ENCODE data around the gene C6orf47. TPM values are rescaled to one million over a fixed set of nuclear protein-coding genes. Genes with fewer than 3 reads are reported as not detected.

C6orf47 gene
- total and polyA plus RNA-seq, 10 of the 15 experiments (the other 5 are each of a cell fraction or from before 2014, with no cell fraction given) = 0.16 to 20.4 (median 17.3) TPM; not detected in 1

- WGBS (ENCODE audit: insufficient coverage, insufficient replicate concordance, low lambda C conversion rate, missing lambda C conversion rate) = 45% methylated on average over 3 of the region's 3 CpGs
- H3K27me3 ChIP-seq (replicated peaks in 1 of 2; ENCODE audit: control insufficient read depth in 2 of 2, insufficient read depth in 2 of 2, low read length in 1 of 2) = no peaks in the 10 kb centered on the region; a peak in 1 of 4 replicates
- FAIRE-seq = no peak
- ATAC-seq = no peak
- peaks cover 5% of the 10 kb centered on the region; the same call in 1 of the 2 replicates for H3K4me1 ChIP-seq (ENCODE audit: control insufficient read depth, insufficient read depth, low read length)
- H2AFZ ChIP-seq (ENCODE audit: control insufficient read depth, low read depth, low read length) = no peak within 1 kb of the TSS
- POLR2A ChIA-PET = interaction anchor here (0.5 to 1.2 kb wide), 2 partner anchors 25 to 87 kb away, joined by 3 read pairs; no protein-coding TSS in a partner anchor
- DNase-seq (ENCODE audit: low read depth, low spot score) = no peak
- RAD21 ChIA-PET (ENCODE audit: unreplicated experiment) = interaction anchor here (0.6 kb wide), 1 partner anchor 223 kb away, joined by 3 read pairs; no protein-coding TSS in a partner anchor
- CTCF ChIA-PET = interaction anchor here (0.9 to 1.1 kb wide), 2 partner anchors 13 to 63 kb away, joined by 3 to 5 read pairs; no protein-coding TSS in a partner anchor
- peaks cover 11% of the 10 kb centered on the region for H3K79me2 ChIP-seq (ENCODE audit: control insufficient read depth, insufficient read depth, low read length)
- no TSS peak for BruUV-seq (replicated peaks)
- SMC1A ChIA-PET (ENCODE audit: uncharacterized antibody, unreplicated experiment) = interaction anchor here (0.6 to 0.7 kb wide), 2 partner anchors 13 to 18 kb away, joined by 3 read pairs; no protein-coding TSS in a partner anchor
- H3K9ac ChIP-seq (ENCODE audit: control insufficient read depth, insufficient read depth, low read length) = no peak within 1 kb of the TSS
- no peaks in the 10 kb centered on the region for H3K36me3 ChIP-seq (ENCODE audit: control insufficient read depth in 2 of 2, insufficient read depth in 2 of 2, low read length in 1 of 2)
- intact Hi-C loops (cut with micrococcal nuclease; ENCODE audit: unreplicated experiment) = no loop called here
- in situ Hi-C loops (cut with MboI) = no loop called here
- H4K20me1 ChIP-seq (ENCODE audit: control insufficient read depth, insufficient read depth) = no peaks in the 10 kb centered on the region
- H3K9me3 ChIP-seq (replicated peaks; ENCODE audit: control insufficient read depth, insufficient read depth, low read length) = no peaks in the 10 kb centered on the region
- H3K4me3 ChIP-seq = no peak within 1 kb of the TSS
- no peak within 1 kb of the TSS for H3K4me2 ChIP-seq (ENCODE audit: control insufficient read depth, insufficient read depth)
- H3K27ac ChIP-seq (ENCODE audit: control insufficient read depth, insufficient read depth) = no peak within 1 kb of the TSS
- TF ChIP-seq FOXK2 (IDR thresholded peaks at IDR 0.05) (no peak), POLR2AphosphoS2 (IDR thresholded peaks at IDR 0.05; ENCODE audit: low read depth, low read length) (no peak), HSF1 (IDR thresholded peaks at IDR 0.05; ENCODE audit: low read depth, low read length) (no peak), ZNF687 (IDR thresholded peaks at IDR 0.05) (no peak), SMAD1 (IDR thresholded peaks at IDR 0.05; ENCODE audit: low read depth, partially characterized antibody) (no peak), ZNF592 (IDR thresholded peaks at IDR 0.05) (no peak), BHLHE40 (IDR thresholded peaks at IDR 0.05; ENCODE audit: borderline replicate concordance in 1 of 2, low read depth in 2 of 2, low read length in 1 of 2) (no peak), RFX5 (IDR thresholded peaks at IDR 0.05; ENCODE audit: low read depth, low read length) (no peak), ZNF24 (IDR thresholded peaks at IDR 0.05) (no peak), IKZF2 (IDR thresholded peaks at IDR 0.05) (no peak), DPF2 (IDR thresholded peaks at IDR 0.05) (no peak), SRF (IDR thresholded peaks at IDR 0.05; ENCODE audit: low read depth in 2 of 2, low read length in 2 of 2) (no peak), IRF3 (IDR thresholded peaks at IDR 0.05) (no peak)
Measured at GRCh38 chr6:31706599-31706998, 46.0 kb upstream of the C6orf47 start, which contains the start of gene LY6G6F. LY6G6F (plus strand) TSS chr6:31706866; CDS start chr6:31706907, 41 bp downstream.
